Activated T-cell treated with anti-CD3 and anti-CD28 coated beads, Interleukin-2, amount 50 U/mL, for 24 hours (primary cell): Measurements from ENCODE around the gene CSRP3.

Experiments used
- DNase-seq: peaks from one replicate; pipeline ENCODE4 v3.0.0-alpha.2; 2020
- H3K27ac Mint-ChIP-seq: 2 replicates; pipeline ENCODE4 v1.8.0; 2020; ENCODE audit warnings: mild to moderate bottlenecking, mixed read lengths
- H3K27me3 Mint-ChIP-seq: 2 replicates; pipeline ENCODE4 v1.8.0; 2020; ENCODE audit warnings: mixed read lengths
- H3K36me3 Mint-ChIP-seq: 2 replicates; pipeline ENCODE4 v1.8.0; 2020; ENCODE audit warnings: low read depth, mixed read lengths
- H3K4me1 Mint-ChIP-seq: 2 replicates; pipeline ENCODE4 v1.8.0; 2020; ENCODE audit warnings: low read depth, mixed read lengths
- H3K4me3 Mint-ChIP-seq: 2 replicates; pipeline ENCODE4 v1.8.0; 2020; ENCODE audit warnings: mild to moderate bottlenecking, moderate library complexity, mixed read lengths
- H3K9me3 Mint-ChIP-seq: 2 replicates; pipeline ENCODE4 v1.8.0; 2020; ENCODE audit warnings: mixed read lengths

Gene CSRP3

GRCh38 chr11:19185516-19186052, 16.2 kb downstream of the CSRP3 start:
- Mint-ChIP-seq H3K9me3 (no peaks in the 10 kb centered on the region), H3K36me3 (no peaks in the 10 kb centered on the region), H3K27ac (no peak overlapping the region), H3K4me1 (no peaks in the 10 kb centered on the region), H3K27me3 (no peaks in the 10 kb centered on the region), H3K4me3 (no peak overlapping the region)
- DNase-seq, result no peak

GRCh38 chr11:19185036-19185435, 16.7 kb downstream of the CSRP3 start:
- Mint-ChIP-seq H3K27ac (no peak overlapping the region), H3K27me3 (no peaks in the 10 kb centered on the region), H3K4me3 (no peak overlapping the region), H3K9me3 (no peaks in the 10 kb centered on the region), H3K36me3 (peaks cover under 1% of the 10 kb centered on the region), H3K4me1 (no peaks in the 10 kb centered on the region)
- DNase-seq, result no peak

- no peak for DNase-seq
- Mint-ChIP-seq H3K27me3 (no peaks in the 10 kb centered on the region), H3K36me3 (peaks cover 2% of the 10 kb centered on the region), H3K4me1 (no peaks in the 10 kb centered on the region), H3K27ac (no peak overlapping the region), H3K4me3 (no peak overlapping the region), H3K9me3 (no peaks in the 10 kb centered on the region)
Measured at GRCh38 chr11:19183646-19184045, 18.1 kb downstream of the CSRP3 start.

- Mint-ChIP-seq H3K36me3 (peaks cover 12% of the 10 kb centered on the region), H3K4me3 (no peak overlapping the region), H3K4me1 (no peaks in the 10 kb centered on the region), H3K27ac (no peak overlapping the region), H3K27me3 (no peaks in the 10 kb centered on the region), H3K9me3 (no peaks in the 10 kb centered on the region)
- DNase-seq, result no peak
Measured at GRCh38 chr11:19181531-19182261, 20.1 kb downstream of the CSRP3 start.

GRCh38 chr11:19176629-19177186, 25.1 kb downstream of the CSRP3 start:
- Mint-ChIP-seq H3K27me3 (no peaks in the 10 kb centered on the region), H3K27ac (no peak overlapping the region), H3K4me3 (no peak overlapping the region), H3K36me3 (peaks cover 50% of the 10 kb centered on the region), H3K9me3 (no peaks in the 10 kb centered on the region), H3K4me1 (no peaks in the 10 kb centered on the region)
- no peak for DNase-seq

GRCh38 chr11:19173964-19174638, 27.7 kb downstream of the CSRP3 start:
- no peak overlapping the region for H3K27ac Mint-ChIP-seq
- peaks cover 73% of the 10 kb centered on the region for H3K36me3 Mint-ChIP-seq

GRCh38 chr11:19173004-19173689, 28.6 kb downstream of the CSRP3 start:
- H3K27ac Mint-ChIP-seq, result no peak overlapping the region
- H3K4me3 Mint-ChIP-seq, result no peak overlapping the region
- H3K36me3 Mint-ChIP-seq, result peaks cover 82% of the 10 kb centered on the region
- no peak for DNase-seq
- no peaks in the 10 kb centered on the region for H3K27me3 Mint-ChIP-seq
- H3K9me3 Mint-ChIP-seq, result no peaks in the 10 kb centered on the region
- no peaks in the 10 kb centered on the region for H3K4me1 Mint-ChIP-seq

More at GRCh38 chr11:19173964-19174638, 27.7 kb downstream of the CSRP3 start:
- no peak for DNase-seq
- Mint-ChIP-seq H3K4me3 (no peak overlapping the region), H3K4me1 (no peaks in the 10 kb centered on the region), H3K27me3 (no peaks in the 10 kb centered on the region), H3K9me3 (no peaks in the 10 kb centered on the region)

- Mint-ChIP-seq H3K9me3 (no peaks in the 10 kb centered on the region), H3K27me3 (no peaks in the 10 kb centered on the region), H3K4me3 (no peak overlapping the region), H3K4me1 (no peaks in the 10 kb centered on the region), H3K27ac (no peak overlapping the region), H3K36me3 (peaks cover 91% of the 10 kb centered on the region)
- DNase-seq, result no peak
Measured at GRCh38 chr11:19168090-19168489, 33.7 kb downstream of the CSRP3 start.

- Mint-ChIP-seq H3K27me3 (no peaks in the 10 kb centered on the region), H3K27ac (no peak overlapping the region), H3K4me3 (no peak overlapping the region), H3K9me3 (no peaks in the 10 kb centered on the region), H3K4me1 (no peaks in the 10 kb centered on the region), H3K36me3 (peaks cover 92% of the 10 kb centered on the region)
- no peak for DNase-seq
Measured at GRCh38 chr11:19164881-19165280, 36.9 kb downstream of the CSRP3 start.

GRCh38 chr11:19164230-19164855, 37.4 kb downstream of the CSRP3 start:
- no peak for DNase-seq
- Mint-ChIP-seq H3K27me3 (no peaks in the 10 kb centered on the region), H3K4me3 (no peak overlapping the region), H3K4me1 (no peaks in the 10 kb centered on the region), H3K36me3 (peaks cover 92% of the 10 kb centered on the region), H3K9me3 (no peaks in the 10 kb centered on the region), H3K27ac (no peak overlapping the region)

GRCh38 chr11:19163617-19164016, 38.2 kb downstream of the CSRP3 start:
- H3K4me1 Mint-ChIP-seq, result no peaks in the 10 kb centered on the region
- H3K4me3 Mint-ChIP-seq, result no peak overlapping the region
- no peaks in the 10 kb centered on the region for H3K9me3 Mint-ChIP-seq
- no peak overlapping the region for H3K27ac Mint-ChIP-seq
- DNase-seq, result no peak
- peaks cover 92% of the 10 kb centered on the region for H3K36me3 Mint-ChIP-seq
- no peaks in the 10 kb centered on the region for H3K27me3 Mint-ChIP-seq

GRCh38 chr11:19162951-19163505, 38.8 kb downstream of the CSRP3 start:
- H3K27me3 Mint-ChIP-seq, result no peaks in the 10 kb centered on the region

GRCh38 chr11:19161651-19162050, 40.1 kb downstream of the CSRP3 start:
- peaks cover 92% of the 10 kb centered on the region for H3K36me3 Mint-ChIP-seq
- no peak for DNase-seq
- no peaks in the 10 kb centered on the region for H3K9me3 Mint-ChIP-seq
- no peaks in the 10 kb centered on the region for H3K27me3 Mint-ChIP-seq
- no peaks in the 10 kb centered on the region for H3K4me1 Mint-ChIP-seq
- H3K27ac Mint-ChIP-seq, result no peak overlapping the region
- no peak overlapping the region for H3K4me3 Mint-ChIP-seq

More at GRCh38 chr11:19162951-19163505, 38.8 kb downstream of the CSRP3 start:
- no peak overlapping the region for H3K4me3 Mint-ChIP-seq
- no peaks in the 10 kb centered on the region for H3K9me3 Mint-ChIP-seq
- peaks cover 89% of the 10 kb centered on the region for H3K36me3 Mint-ChIP-seq
- no peak for DNase-seq
- H3K4me1 Mint-ChIP-seq, result no peaks in the 10 kb centered on the region
- H3K27ac Mint-ChIP-seq, result no peak overlapping the region

- H3K36me3 Mint-ChIP-seq, result peaks cover 91% of the 10 kb centered on the region
Measured at GRCh38 chr11:19160847-19161246, 40.9 kb downstream of the CSRP3 start.

More at GRCh38 chr11:19160847-19161246, 40.9 kb downstream of the CSRP3 start:
- no peak for DNase-seq
- Mint-ChIP-seq H3K27me3 (no peaks in the 10 kb centered on the region), H3K4me3 (no peak overlapping the region), H3K9me3 (no peaks in the 10 kb centered on the region), H3K27ac (no peak overlapping the region), H3K4me1 (no peaks in the 10 kb centered on the region)
